Measurements from ENCODE around the gene PTPN23.

PTPN23 gene

GRCh38 chr3:47414666-47415587, 34.1 kb downstream of the PTPN23 start:
- H3K9me3 ChIP-seq (ENCODE audit: insufficient read depth, low read depth, low read length): no peaks in the 10 kb centered on the region
- H3K27me3 ChIP-seq (ENCODE audit: insufficient read depth, low read length, poor library complexity, severe bottlenecking): no peaks in the 10 kb centered on the region
- H3K4me3 ChIP-seq (ENCODE audit: low read length, poor library complexity, severe bottlenecking): no peak overlapping the region
- H3K4me2 ChIP-seq (ENCODE audit: low read depth, low read length, poor library complexity, severe bottlenecking): no peak overlapping the region
- no peak overlapping the region for H2AFZ ChIP-seq (ENCODE audit: low read length)
- peaks cover 68% of the 10 kb centered on the region; the same call in 1 of the 2 replicates for H3K36me3 ChIP-seq (ENCODE audit: insufficient read depth, low read length)
- H4K20me1 ChIP-seq (ENCODE audit: insufficient read depth, low read length, poor library complexity, severe bottlenecking): no peaks in the 10 kb centered on the region
- H3K79me2 ChIP-seq (ENCODE audit: insufficient read depth, low read length): no peaks in the 10 kb centered on the region
- H3K9ac ChIP-seq (ENCODE audit: low read depth, low read length, poor library complexity, severe bottlenecking): no peak overlapping the region
- no peaks in the 10 kb centered on the region for H3K4me1 ChIP-seq (ENCODE audit: insufficient read depth, low read length, poor library complexity, severe bottlenecking)
- H3K9me2 ChIP-seq (replicated peaks; ENCODE audit: low read depth, low read length): no peaks in the 10 kb centered on the region
- no peaks in the 10 kb centered on the region for H3F3A ChIP-seq (ENCODE audit: low read depth)
- TF ChIP-seq CTCF (conservative IDR thresholded peaks at IDR 0.05; ENCODE audit: low read length) (no peak), EZH2phosphoT487 (IDR thresholded peaks at IDR 0.05; ENCODE audit: borderline replicate concordance) (no peak)

GRCh38 chr3:47416041-47416440, 35.2 kb downstream of the PTPN23 start:
- no peaks in the 10 kb centered on the region for H3K27me3 ChIP-seq (ENCODE audit: insufficient read depth, low read length, poor library complexity, severe bottlenecking)
- no peaks in the 10 kb centered on the region for H3K79me2 ChIP-seq (ENCODE audit: insufficient read depth, low read length)
- H4K20me1 ChIP-seq (ENCODE audit: insufficient read depth, low read length, poor library complexity, severe bottlenecking): no peaks in the 10 kb centered on the region
- H3K4me2 ChIP-seq (ENCODE audit: low read depth, low read length, poor library complexity, severe bottlenecking): no peak overlapping the region
- no peak overlapping the region for H2AFZ ChIP-seq (ENCODE audit: low read length)
- peaks cover 69% of the 10 kb centered on the region; the same call in 1 of the 2 replicates for H3K36me3 ChIP-seq (ENCODE audit: insufficient read depth, low read length)
- no peaks in the 10 kb centered on the region for H3K9me3 ChIP-seq (ENCODE audit: insufficient read depth, low read depth, low read length)
- no peak overlapping the region for H3K4me3 ChIP-seq (ENCODE audit: low read length, poor library complexity, severe bottlenecking)
- H3F3A ChIP-seq (ENCODE audit: low read depth): no peaks in the 10 kb centered on the region
- no peaks in the 10 kb centered on the region for H3K9me2 ChIP-seq (replicated peaks; ENCODE audit: low read depth, low read length)
- no peaks in the 10 kb centered on the region for H3K4me1 ChIP-seq (ENCODE audit: insufficient read depth, low read length, poor library complexity, severe bottlenecking)
- no peak overlapping the region for H3K9ac ChIP-seq (ENCODE audit: low read depth, low read length, poor library complexity, severe bottlenecking)
- TF ChIP-seq CTCF (conservative IDR thresholded peaks at IDR 0.05; ENCODE audit: low read length): no peak
- no peak for TF ChIP-seq EZH2phosphoT487 (IDR thresholded peaks at IDR 0.05; ENCODE audit: borderline replicate concordance)

GRCh38 chr3:47418167-47419082, 37.6 kb downstream of the PTPN23 start:
- peaks cover 49% of the 10 kb centered on the region; the same call in 1 of the 2 replicates for H3K36me3 ChIP-seq (ENCODE audit: insufficient read depth, low read length)
- no peak overlapping the region for H3K9ac ChIP-seq (ENCODE audit: low read depth, low read length, poor library complexity, severe bottlenecking)
- H4K20me1 ChIP-seq (ENCODE audit: insufficient read depth, low read length, poor library complexity, severe bottlenecking): no peaks in the 10 kb centered on the region
- H3K9me2 ChIP-seq (replicated peaks; ENCODE audit: low read depth, low read length): no peaks in the 10 kb centered on the region
- H3K4me2 ChIP-seq (ENCODE audit: low read depth, low read length, poor library complexity, severe bottlenecking): no peak overlapping the region
- no peaks in the 10 kb centered on the region for H3K9me3 ChIP-seq (ENCODE audit: insufficient read depth, low read depth, low read length)
- no peak overlapping the region for H2AFZ ChIP-seq (ENCODE audit: low read length)
- H3K27me3 ChIP-seq (ENCODE audit: insufficient read depth, low read length, poor library complexity, severe bottlenecking): no peaks in the 10 kb centered on the region
- no peaks in the 10 kb centered on the region for H3K79me2 ChIP-seq (ENCODE audit: insufficient read depth, low read length)
- TF ChIP-seq EZH2phosphoT487 (IDR thresholded peaks at IDR 0.05; ENCODE audit: borderline replicate concordance): no peak
- TF ChIP-seq CTCF (conservative IDR thresholded peaks at IDR 0.05; ENCODE audit: low read length): no peak; the same call in 1 of the 2 replicates
- no peak overlapping the region for H3K4me3 ChIP-seq (ENCODE audit: low read length, poor library complexity, severe bottlenecking)
- H3K4me1 ChIP-seq (ENCODE audit: insufficient read depth, low read length, poor library complexity, severe bottlenecking): peaks cover 3% of the 10 kb centered on the region
- no peaks in the 10 kb centered on the region for H3F3A ChIP-seq (ENCODE audit: low read depth)
